Adrenal gland (tissue), 12 donors: ENCODE measurements around the gene DDX27. TPM values are rescaled to one million over a fixed set of nuclear protein-coding genes. Genes with fewer than 3 reads are reported as not detected.

ENCODE experiments used
- DNase-seq, 7 donors: peaks; one replicate each; pipeline ENCODE4 v3.0.0-alpha.2; 2019 to 2020
- H3K27ac ChIP-seq, 5 donors: fragments of 200-600 bp; sonication (generic) in 4 of 5; 1 replicate in 3 of 5; 2 replicates in 2 of 5; pipeline versions ENCODE4 v1.5.1 to v1.8.0; 2016 to 2020; ENCODE audit warnings: mild to moderate bottlenecking in 1 of 5
- H3K27me3 ChIP-seq: fragments of 200-600 bp; 2 replicates; pipeline ENCODE4 v1.8.0; 2021
- H3K36me3 ChIP-seq, 2 donors: fragments of 200-600 bp; replicated peaks in 1 of 2; 1 replicate in 1 of 2; 2 replicates in 1 of 2; pipeline versions ENCODE4 v1.5.1 to v1.8.0; 2018 to 2022
- H3K4me1 ChIP-seq, 2 donors: fragments of 200-600 bp; replicated peaks in 1 of 2; 1 replicate in 1 of 2; 2 replicates in 1 of 2; pipeline versions ENCODE4 v1.5.1 to v1.8.0; 2018 to 2021
- H3K4me3 ChIP-seq, 4 donors: fragments of 200-600 bp; sonication (generic) in 3 of 4; one replicate each; pipeline ENCODE4 v1.5.1; 2016 to 2018
- H3K9me3 ChIP-seq, 3 donors: fragments of 200-600 bp; sonication (generic) in 1 of 3; replicated peaks in 1 of 3; 1 replicate in 2 of 3; 2 replicates in 1 of 3; pipeline versions ENCODE4 v1.5.1 to v1.8.0; 2016 to 2021
- POLR2A ChIP-seq, 2 donors: fragments of 450-650 bp; IDR thresholded peaks; one replicate each; pipeline ENCODE4 v1.6.1; 2017; ENCODE audit warnings: antibody characterized with exemption in 2 of 2, mild to moderate bottlenecking in 2 of 2, moderate library complexity in 1 of 2
- whole genome bisulfite sequencing, 4 donors: extraction: QIAGEN DNeasy Blood & Tissue Kit in 2 of 4; methylation state at CpG; one replicate each; pipeline versions ENCODE4 v1.1.5 to v1.1.7; 2013 to 2017; 5-methylcytosine and 5-hydroxymethylcytosine counted together
- intact Hi-C, 2 donors: fragments of 100-400 bp; cut with DNase I; formaldehyde crosslinking; loops; one replicate each; pipeline versions ENCODE4 v1.14.1 to v1.15.0; 2022 to 2023
- polyA plus RNA-seq, 3 donors: library from polyadenylated mRNA; stranded (reverse); fragments of 200-250 nt in 2 of 3; fragments of 350-450 nt in 1 of 3; fragmentation: Illumina TruSeq in 1 of 3; extraction: RNeasy Lipid Tissue Mini Kit (QIAGEN cat#74804) in 1 of 3; gene quantifications; one replicate each; pipeline ENCODE4 v1.2.3, GENCODE V29; 2013 to 2014
- total RNA-seq, 9 donors: library from RNA; depleted of rRNA in 4 of 9; stranded (reverse); fragments of >200 nt in 4 of 9; fragments of 120-200 nt in 1 of 9; fragmentation: NEBNext Ultra II Directional in 1 of 9; extraction: Animal tissue kit (Norgen Biotek cat#: 25700) in 1 of 9; gene quantifications; one replicate each; pipeline versions ENCODE4 v1.1.0 to v1.2.4, GENCODE V29; 2013 to 2023
- TF ChIP-seq, protein P1 (sequence below), 6 experiments: fragments of 450-650 bp in 4 of 6; fragments of 200-600 bp in 2 of 6; sonication (generic) in 1 of 6; IDR thresholded peaks; 1 replicate in 5 of 6; 2 replicates in 1 of 6; pipeline versions ENCODE4 v1.5.1 to v1.8.0; 2016 to 2021; ENCODE audit warnings: antibody characterized with exemption in 6 of 6, mild to moderate bottlenecking in 2 of 6, moderate library complexity in 1 of 6
- donor health status: healthy with polysubstance abuse.
- donor health status: Bipolar disorder and iron deficiency.
- donor health status: DM: yes; HTN: yes; CAD: no.
- donor health status: DM: no; HTN: no; CAD: no.
- donor health status: DM: no; HTN: no; CAD: no.
- donor health status: DM: yes; HTN: yes; CAD: no.

Gene DDX27
- total and polyA plus RNA-seq, 12 donors, result 18.7 to 42.3 (median 23.2) TPM

- intact Hi-C loops, result loop anchor here in 1 of 2 donors (10.0 kb wide), 1 partner anchor 76 kb away; no protein-coding TSS in a partner anchor
- Histone ChIP-seq H3K4me3 (no peak overlapping the region), H3K36me3 (peaks cover 0 to 94% of the 10 kb centered on the region in 2 donors), H3K9me3 (no peaks in the 10 kb centered on the region), H3K4me1 (peaks cover 0 to 11% of the 10 kb centered on the region in 2 donors), H3K27me3 (no peaks in the 10 kb centered on the region), H3K27ac (no peak overlapping the region)
- TF ChIP-seq POLR2A (IDR thresholded peaks at IDR 0.05), result no peak
- TF ChIP-seq, protein P1, sequence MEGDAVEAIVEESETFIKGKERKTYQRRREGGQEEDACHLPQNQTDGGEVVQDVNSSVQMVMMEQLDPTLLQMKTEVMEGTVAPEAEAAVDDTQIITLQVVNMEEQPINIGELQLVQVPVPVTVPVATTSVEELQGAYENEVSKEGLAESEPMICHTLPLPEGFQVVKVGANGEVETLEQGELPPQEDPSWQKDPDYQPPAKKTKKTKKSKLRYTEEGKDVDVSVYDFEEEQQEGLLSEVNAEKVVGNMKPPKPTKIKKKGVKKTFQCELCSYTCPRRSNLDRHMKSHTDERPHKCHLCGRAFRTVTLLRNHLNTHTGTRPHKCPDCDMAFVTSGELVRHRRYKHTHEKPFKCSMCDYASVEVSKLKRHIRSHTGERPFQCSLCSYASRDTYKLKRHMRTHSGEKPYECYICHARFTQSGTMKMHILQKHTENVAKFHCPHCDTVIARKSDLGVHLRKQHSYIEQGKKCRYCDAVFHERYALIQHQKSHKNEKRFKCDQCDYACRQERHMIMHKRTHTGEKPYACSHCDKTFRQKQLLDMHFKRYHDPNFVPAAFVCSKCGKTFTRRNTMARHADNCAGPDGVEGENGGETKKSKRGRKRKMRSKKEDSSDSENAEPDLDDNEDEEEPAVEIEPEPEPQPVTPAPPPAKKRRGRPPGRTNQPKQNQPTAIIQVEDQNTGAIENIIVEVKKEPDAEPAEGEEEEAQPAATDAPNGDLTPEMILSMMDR (IDR thresholded peaks at IDR 0.05), result no peak
- WGBS, 4 donors, result 87 to 94% (median 90%) methylated on average over 3 to 10 of the region's 10 CpGs
- DNase-seq, result no peak
Measured at GRCh38 chr20:49248301-49248700, 29.1 kb downstream of the DDX27 start.

DNA sequence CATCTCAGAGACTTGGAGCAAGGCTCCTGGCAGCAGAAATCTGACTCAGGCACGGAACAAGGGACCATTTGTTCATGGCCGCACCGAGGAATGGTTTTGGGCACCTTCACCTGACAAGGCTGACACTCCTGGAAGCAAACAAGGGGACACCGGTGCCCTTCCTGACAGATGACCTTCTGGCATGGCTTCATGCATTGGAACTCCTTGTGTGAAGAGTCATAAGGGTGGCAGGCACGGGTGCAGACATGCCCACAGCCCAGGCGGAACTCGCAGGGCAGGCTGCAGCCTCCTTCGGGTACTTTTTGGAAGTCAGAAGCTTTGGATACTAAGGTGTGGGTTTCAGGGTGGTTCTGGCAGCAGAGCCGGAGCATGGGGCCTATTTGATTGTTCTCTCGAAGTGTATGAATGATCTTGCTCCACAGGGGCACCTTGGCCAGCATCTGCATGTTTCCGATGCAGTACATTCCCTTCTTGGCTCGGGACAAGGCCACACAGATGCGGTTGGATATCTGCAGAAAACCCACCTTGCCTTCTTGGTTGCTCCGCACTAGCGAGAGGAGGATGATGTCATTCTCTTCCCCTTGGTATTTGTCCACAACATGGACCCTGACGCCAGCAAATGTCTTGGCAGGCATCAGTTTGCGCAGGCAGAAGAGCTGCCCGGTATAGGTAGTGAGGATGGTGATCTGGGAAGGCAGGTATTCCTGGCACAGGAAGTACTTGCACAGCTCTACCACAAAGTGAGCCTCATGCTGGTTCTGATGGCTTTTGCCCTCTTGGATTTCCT lies 29.9 kb downstream of the DDX27 start:
- Histone ChIP-seq H3K36me3 (peaks cover 0 to 94% of the 10 kb centered on the region in 2 donors), H3K9me3 (no peaks in the 10 kb centered on the region), H3K27me3 (no peaks in the 10 kb centered on the region), H3K27ac (peak overlapping the region in 2 of 5 donors; percentile 27 to 30), H3K4me1 (peaks cover 0 to 11% of the 10 kb centered on the region in 2 donors), H3K4me3 (no peak overlapping the region)
- TF ChIP-seq POLR2A (IDR thresholded peaks at IDR 0.05), result no peak
- TF ChIP-seq, protein P1 (IDR thresholded peaks at IDR 0.05), result no peak
- WGBS, 4 donors, result 88 to 96% (median 93%) methylated on average over 9 to 18 of the region's 18 CpGs
- intact Hi-C loops, result loop anchor here in 1 of 2 donors (10.0 kb wide), 1 partner anchor 76 kb away; no protein-coding TSS in a partner anchor
- peak in 1 of 7 donors; percentile 46 for DNase-seq

DNA sequence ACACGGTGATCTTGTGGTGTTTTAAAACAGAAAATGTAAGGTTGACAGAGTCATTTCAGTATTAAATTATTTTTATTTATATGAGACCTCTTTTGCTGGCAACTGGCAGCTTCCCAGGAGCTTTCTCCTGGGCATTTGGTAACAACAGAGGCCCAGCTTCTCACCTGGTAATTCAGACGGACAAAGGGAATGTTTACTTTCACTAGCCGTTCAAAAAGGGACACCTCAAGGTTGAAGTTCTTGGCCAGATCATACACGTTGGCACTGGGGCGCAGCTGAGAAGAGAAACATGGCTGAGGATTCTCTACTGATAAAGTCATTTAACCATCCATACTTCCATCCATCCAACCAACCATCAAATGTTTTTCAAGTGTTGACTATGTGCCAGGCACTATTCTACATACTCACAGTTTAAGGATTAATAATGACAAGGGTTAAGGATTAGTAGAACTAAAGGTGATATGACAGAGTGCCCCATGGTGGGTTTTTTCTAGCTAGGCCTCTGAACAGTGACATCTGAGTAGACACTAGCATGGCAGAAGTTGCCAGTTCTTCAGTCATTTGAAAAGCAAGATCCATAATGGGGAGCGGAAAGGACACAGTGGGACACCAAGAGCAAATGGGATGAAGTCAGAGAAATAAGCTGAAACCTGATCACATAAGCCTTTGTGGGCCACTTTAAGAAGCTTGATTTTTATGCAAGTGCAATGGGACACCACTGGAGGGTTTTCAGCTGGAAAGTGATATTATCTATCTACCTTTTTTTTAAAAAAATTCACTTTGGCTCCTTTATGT lies 33.5 kb downstream of the DDX27 start:
- H3K27ac ChIP-seq, result no peak overlapping the region
- WGBS, 4 donors, result 57 to 74% (median 66%) methylated on average over 6 of the region's 6 CpGs
- H3K36me3 ChIP-seq, result peaks cover 0 to 99% of the 10 kb centered on the region in 2 donors
- no peaks in the 10 kb centered on the region for H3K9me3 ChIP-seq
- H3K27me3 ChIP-seq, result no peaks in the 10 kb centered on the region
- no peak overlapping the region for H3K4me3 ChIP-seq
- H3K4me1 ChIP-seq, result peaks cover 0 to 11% of the 10 kb centered on the region in 2 donors
- TF ChIP-seq, protein P1 (IDR thresholded peaks at IDR 0.05), result no peak
- no peak for TF ChIP-seq POLR2A (IDR thresholded peaks at IDR 0.05)
- DNase-seq, result peak in 2 of 7 donors; percentile 17 to 51
- intact Hi-C loops, result no loop called here

GRCh38 chr20:49256261-49256660 lies 37.0 kb downstream of the DDX27 start:
- peaks cover 0 to 100% of the 10 kb centered on the region in 2 donors for H3K36me3 ChIP-seq
- WGBS, 4 donors, result 82 to 88% (median 83%) methylated on average over 6 of the region's 6 CpGs

More at GRCh38 chr20:49256261-49256660, 37.0 kb downstream of the DDX27 start:
- Histone ChIP-seq H3K9me3 (no peaks in the 10 kb centered on the region), H3K27me3 (no peaks in the 10 kb centered on the region), H3K27ac (no peak overlapping the region), H3K4me3 (no peak overlapping the region), H3K4me1 (no peaks in the 10 kb centered on the region)
- peak in 1 of 7 donors; percentile 53 for DNase-seq
- no peak for TF ChIP-seq POLR2A (IDR thresholded peaks at IDR 0.05)
- TF ChIP-seq, protein P1 (IDR thresholded peaks at IDR 0.05), result no peak
- intact Hi-C loops, result no loop called here
